NCI-H748 treated with DMSO at 0.1 percent for 48 hours (cell line): Measurements from ENCODE around the gene CFAP43.
A peak's percentile ranks its signal among the peaks of the same experiment; 100 is the strongest.

Experiments
- DNase-seq: peaks from one replicate; lab custom pipeline; 2025; lab: John Stamatoyannopoulos, UW

CFAP43 gene

DNA sequence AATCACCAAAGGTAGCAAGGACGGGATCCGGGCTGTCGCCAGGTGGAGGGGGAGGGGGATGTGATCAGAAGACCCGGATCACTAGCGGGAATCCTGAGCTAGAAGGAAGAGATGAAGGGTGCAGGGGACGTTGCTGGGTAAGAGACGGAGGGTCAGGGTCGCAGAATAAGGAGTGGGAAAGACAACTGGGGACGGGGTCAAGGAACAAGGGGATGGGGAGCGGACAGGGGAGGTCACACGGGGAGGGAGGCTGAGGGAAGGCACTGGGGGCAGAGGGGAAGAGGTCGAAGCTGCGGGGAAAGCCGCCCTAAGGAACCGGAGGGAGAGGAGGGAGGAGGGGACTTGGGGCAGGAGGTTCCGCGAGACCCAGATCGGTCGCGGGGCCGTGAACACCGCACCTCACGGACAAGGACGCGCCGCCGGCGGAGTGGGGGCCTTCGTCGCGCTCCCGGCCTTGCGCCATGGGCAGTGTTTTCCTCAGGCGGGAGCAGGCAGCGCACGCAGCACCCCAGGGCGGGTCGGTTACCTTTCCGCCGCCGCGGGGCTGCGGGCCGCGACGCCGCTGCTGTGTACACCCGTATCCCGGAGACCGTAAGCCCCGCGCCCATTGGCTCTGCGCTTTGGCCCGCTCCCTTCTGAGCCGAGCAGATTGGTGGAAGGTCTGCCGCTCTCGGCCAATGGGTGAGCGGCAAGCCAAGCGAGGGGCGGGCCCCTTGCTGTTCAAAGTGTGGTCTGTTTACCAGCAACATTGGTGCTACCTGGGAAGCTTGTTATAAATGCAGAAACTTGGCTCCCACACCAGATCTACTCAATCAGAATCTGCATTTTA lies at the start of gene CFAP43:
Gene CFAP43 (minus strand): TSS at position 581 of the 829 bp plus-strand sequence. CDS start 118 bp downstream, at position 463.
- peak; percentile 76 for DNase-seq

DNA sequence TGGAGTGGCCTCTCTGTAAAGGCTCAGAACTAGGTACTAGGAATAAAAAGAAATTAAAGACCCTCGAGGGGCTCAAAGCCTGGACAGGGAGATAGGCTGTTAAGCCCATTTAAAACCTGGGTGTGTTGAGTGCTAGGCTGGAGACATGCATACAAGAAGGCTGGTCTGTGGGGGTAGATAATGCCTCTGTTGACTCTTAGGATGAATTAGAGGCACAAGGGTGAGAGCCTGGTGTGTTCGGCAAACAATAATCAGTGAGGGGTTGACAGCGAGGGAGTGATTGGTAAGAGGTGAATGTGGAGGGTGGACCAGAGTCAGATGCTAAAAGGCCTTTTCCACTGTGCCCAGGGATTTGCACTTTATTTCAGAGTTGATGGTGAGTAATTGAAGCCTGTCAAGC lies 49.5 kb upstream of the CFAP43 start:
- peak; percentile 52 for DNase-seq

- no peak for DNase-seq
Measured at GRCh38 chr10:104279550-104280259, 47.5 kb upstream of the CFAP43 start.

DNA sequence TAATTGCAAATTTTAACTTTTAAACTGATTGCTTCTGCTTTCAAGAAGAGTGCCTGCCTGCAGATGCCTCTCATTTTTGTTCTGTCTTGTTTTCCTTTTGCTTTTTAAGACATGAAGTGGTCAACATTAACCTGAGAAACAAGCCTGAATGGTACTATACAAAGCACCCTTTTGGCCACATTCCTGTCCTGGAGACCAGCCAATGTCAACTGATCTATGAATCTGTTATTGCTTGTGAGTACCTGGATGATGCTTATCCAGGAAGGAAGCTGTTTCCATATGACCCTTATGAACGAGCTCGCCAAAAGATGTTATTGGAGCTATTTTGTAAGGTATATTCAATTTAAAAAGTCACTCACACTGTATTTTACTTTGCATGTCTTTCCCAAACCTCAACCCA lies 45.6 kb upstream of the CFAP43 start:
- DNase-seq, result peak; percentile 48

GRCh38 chr10:104276192-104276591 lies 44.0 kb upstream of the CFAP43 start:
- no peak for DNase-seq

- no peak for DNase-seq
Measured at GRCh38 chr10:104274762-104275721, 42.9 kb upstream of the CFAP43 start.

DNA sequence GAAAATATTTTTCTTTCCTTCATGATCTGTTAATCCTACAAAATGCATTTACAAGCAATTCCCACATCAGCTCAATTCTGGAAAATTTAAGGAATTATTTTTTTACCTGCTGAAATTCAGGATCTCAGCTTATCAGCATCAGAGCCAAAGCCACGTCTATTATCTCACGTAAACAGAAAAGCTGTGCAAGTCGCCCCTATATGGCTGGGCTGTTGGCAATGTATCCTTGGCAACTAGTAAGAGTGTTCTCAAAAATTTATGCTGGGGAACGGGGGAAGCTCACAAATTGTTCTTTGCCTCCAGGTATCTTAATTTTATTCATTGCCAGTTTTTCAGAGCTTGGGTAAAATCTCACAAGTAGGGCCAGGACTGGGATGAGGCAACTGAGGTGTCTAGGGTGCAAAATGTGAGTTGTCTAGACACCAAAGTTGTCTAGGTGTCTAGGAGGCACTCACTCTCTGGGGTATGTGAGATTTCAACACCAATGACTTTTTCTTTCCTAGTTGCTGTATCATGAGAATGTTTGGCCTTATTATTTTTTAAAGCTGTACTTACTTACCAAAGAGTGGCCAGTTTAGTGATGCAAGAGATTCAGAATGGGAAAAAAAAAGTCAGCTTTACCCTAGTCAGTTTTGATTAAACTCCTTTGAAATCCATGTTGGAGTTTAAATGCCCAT lies 41.9 kb upstream of the CFAP43 start:
- no peak for DNase-seq

DNA sequence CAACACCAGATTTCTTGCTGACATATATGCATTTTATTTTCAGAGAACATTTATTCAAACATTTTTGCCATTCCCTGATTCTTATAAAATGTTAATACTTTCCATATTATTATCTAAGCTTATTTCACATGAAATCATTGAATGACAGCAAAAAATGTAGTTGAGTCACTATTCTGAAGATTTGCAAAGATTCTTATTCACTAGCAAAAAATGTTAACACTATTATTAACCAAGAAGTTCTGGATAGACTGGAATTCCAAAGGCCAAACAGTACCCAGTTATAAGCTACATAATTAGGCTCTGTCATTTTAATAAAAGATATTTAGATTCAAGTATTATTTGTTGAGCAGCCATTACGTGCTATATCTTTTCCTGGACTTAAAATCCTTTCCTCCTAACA lies 41.1 kb upstream of the CFAP43 start:
- no peak for DNase-seq

GRCh38 chr10:104268713-104269645 lies 36.8 kb upstream of the CFAP43 start, which contains the start of gene GSTO2:
Gene GSTO2 (plus strand): TSS chr10:104269184. CDS start chr10:104274916, 5,732 bp downstream.
- peak; percentile 92 for DNase-seq

DNA sequence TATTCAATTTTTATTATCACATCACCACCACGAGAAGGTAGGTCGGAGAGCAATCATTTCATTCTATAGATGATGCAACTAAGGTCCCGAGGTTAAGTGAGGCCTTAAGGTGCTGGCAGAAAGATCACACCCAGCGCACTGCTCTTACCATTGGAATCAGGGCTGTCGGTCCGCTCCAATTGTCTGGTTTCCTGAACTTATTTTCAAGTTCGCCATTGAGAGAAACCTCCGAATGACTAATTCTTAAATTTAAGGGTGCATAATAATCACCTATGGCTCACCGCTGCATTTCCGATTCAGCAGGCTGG lies 36.2 kb upstream of the CFAP43 start:
- no peak for DNase-seq

GRCh38 chr10:104267721-104268404 lies 35.7 kb upstream of the CFAP43 start:
- DNase-seq, result no peak

GRCh38 chr10:104264783-104265182 lies 32.6 kb upstream of the CFAP43 start:
- DNase-seq, result no peak

- DNase-seq, result no peak
Measured at GRCh38 chr10:104262055-104262454, 29.9 kb upstream of the CFAP43 start.

DNA sequence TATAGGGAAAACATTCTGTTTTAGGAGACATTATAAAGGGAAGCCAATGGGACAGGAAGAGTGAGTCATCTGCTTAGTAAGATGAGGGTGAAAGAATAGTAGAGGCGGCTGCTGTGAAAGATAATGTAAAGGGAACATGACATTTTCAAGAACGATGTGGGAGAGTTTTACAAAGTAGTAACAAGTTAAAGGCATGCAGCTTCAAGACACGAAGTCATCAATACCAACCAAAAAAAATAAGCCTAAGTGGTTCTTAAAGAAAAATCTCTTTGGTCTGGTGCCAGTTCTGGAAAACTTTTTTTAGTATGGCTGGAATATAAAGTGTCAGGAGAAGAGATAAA lies 28.6 kb upstream of the CFAP43 start:
- no peak for DNase-seq

DNA sequence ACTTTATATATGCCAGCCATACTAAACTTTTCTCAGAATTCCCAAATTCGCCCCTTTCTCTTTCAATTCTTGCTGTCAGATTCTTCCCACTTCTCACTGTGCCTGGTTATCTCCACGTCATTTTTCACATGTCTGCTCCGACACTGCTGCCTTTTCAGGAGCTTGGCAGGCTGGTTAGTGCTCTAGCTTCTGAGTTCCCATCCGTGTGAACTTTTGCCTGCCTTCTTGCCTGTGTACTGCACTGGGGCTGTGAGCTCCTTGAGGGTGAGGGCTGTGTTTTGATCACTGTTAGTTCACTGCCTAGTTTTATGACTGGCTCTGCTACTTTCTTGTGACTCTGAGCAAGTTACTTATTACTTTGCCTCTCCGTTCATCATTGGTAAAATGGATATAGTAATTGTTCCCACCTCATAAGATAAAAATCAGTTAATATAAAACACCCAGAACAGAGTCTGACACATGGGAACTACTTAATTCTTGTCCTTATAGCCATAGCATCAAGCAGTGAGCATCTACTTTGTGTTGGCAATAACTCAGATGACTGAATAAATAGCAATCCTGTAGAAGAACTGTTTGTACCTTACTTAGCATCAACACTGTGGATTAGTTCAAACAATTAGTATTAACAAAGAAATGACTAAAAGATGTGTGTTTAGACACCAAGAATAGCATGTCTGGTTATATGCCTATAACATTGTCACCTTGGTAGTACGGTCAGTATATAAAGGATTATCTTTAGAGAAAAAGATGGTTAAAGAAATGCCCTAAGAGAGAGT lies 28.0 kb upstream of the CFAP43 start:
- DNase-seq, result no peak

DNA sequence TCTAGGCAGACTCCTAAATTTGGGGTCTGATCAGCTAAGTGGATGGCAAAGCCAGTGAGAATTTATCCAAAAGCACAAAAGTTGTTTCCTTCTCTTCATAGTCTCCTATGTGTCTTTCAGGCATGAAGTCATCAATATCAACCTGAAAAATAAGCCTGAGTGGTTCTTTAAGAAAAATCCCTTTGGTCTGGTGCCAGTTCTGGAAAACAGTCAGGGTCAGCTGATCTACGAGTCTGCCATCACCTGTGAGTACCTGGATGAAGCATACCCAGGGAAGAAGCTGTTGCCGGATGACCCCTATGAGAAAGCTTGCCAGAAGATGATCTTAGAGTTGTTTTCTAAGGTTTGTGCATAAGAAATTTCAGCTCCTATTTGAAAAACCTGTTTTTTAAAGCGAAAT lies 27.3 kb upstream of the CFAP43 start:
- DNase-seq, result no peak

DNA sequence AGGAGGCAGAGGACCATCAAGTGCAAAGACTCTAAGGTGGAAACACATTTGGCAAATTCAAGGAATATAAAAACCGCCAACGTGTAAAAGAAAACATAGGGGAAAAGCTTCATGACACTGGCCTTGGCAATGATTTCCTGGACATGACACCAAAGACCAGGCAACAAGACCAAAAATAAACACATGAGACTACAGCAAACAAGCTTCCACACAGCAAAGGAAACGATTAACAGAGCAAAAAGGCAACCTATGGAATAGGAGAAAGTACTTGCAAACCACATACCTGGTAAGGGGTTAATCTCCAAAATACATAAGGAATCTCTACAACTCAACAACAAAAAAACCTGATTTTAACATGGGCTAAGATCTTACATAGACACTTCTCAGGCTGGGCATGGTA lies 26.0 kb upstream of the CFAP43 start:
- no peak for DNase-seq

DNA sequence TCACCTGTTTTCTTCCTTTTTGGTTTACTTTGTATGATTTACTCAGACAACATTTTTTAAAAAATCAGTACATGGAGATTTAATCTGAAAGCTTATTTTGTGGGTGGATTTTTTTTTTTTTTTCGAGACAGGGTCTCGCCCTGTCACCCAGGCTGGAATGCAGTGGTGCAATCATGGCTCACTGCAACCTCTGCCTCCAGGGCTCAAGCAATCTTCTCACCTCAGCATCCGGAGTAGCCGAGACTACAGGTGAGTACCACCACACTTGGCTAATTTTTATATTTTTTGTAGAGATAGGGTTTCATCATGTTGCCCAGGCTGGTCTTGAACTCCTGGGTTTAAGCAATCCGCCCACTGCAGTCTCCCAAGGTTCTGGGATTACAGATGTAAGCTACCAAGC lies 25.1 kb upstream of the CFAP43 start:
- DNase-seq, result no peak

DNA sequence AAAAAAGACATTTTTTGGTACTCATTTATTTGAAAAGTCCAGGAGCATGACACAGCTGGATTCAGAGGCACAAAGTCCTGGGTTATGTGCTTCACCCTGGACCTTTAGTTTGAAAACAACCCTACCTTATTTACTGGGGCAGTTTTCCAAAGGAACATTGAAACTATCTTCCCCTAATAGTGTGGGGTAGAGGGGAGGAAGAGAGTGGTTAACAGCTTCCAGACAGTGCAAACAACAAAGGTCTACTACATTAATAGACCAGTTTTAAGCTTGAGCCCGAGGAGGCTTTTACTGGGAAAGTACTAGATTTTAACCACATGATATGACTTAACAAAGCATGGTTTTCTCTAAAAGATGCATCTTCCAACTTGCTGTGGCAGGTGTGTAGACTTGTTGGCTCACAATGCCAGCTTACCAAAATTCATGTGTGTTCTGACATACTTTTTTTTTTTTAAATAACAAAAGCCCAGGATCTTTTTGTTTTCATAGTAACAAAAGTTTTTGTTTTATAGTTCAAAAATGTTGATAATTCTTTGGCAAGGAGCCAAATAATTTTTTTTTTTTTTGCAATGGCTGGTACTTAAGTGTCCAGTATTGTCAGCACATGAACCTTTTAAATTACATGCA lies 24.3 kb upstream of the CFAP43 start:
- DNase-seq, result no peak
